Measurements from ENCODE around the gene ITGB3BP.

DNA sequence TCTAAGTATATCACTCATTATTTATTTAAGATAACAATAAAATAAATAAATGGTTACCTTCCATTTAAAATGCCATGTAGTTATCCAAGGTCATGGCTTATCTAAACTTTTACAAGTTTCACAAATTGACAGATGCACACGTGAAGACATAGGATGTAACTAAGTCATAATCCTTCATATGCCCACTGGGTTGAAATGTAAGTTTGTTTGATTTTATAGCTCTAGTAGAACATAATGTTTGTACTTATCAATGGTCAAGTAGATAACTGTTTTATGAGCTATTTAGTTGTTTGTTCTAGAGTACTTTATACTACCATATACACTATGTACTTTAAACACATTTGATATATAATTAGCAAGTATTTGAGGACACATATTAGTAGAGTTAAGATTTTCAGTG, 43.0 kb downstream of the ITGB3BP start:
- TF ChIP-seq, protein P1, sequence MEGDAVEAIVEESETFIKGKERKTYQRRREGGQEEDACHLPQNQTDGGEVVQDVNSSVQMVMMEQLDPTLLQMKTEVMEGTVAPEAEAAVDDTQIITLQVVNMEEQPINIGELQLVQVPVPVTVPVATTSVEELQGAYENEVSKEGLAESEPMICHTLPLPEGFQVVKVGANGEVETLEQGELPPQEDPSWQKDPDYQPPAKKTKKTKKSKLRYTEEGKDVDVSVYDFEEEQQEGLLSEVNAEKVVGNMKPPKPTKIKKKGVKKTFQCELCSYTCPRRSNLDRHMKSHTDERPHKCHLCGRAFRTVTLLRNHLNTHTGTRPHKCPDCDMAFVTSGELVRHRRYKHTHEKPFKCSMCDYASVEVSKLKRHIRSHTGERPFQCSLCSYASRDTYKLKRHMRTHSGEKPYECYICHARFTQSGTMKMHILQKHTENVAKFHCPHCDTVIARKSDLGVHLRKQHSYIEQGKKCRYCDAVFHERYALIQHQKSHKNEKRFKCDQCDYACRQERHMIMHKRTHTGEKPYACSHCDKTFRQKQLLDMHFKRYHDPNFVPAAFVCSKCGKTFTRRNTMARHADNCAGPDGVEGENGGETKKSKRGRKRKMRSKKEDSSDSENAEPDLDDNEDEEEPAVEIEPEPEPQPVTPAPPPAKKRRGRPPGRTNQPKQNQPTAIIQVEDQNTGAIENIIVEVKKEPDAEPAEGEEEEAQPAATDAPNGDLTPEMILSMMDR (IDR thresholded peaks at IDR 0.05) = no peak
- no peak for TF ChIP-seq POLR2A (IDR thresholded peaks at IDR 0.05)
- no peak for TF ChIP-seq POLR2AphosphoS5 (IDR thresholded peaks at IDR 0.05)
- TF ChIP-seq EP300 (IDR thresholded peaks at IDR 0.05) = no peak
